PC-3 (cell line): Measurements from ENCODE around the gene NEUROG1.

Source experiments
- EZH2phosphoT487 ChIP-seq: fragments of 300-600 bp; sonication (generic); IDR thresholded peaks from 2 replicates; pipeline ENCODE4 v1.6.1; 2018; ENCODE audit warnings: mild to moderate bottlenecking, antibody characterized with exemption, low read length, borderline replicate concordance
- TF ChIP-seq, protein P1 (sequence below): fragments of 300-600 bp; sonication (generic); conservative IDR thresholded peaks from 2 replicates; pipeline ENCODE4 v1.5.1; 2017; ENCODE audit warnings: antibody characterized with exemption, low read depth, mild to moderate bottlenecking, low read length

GRCh38 chr5:135566422-135567400, 30.9 kb upstream of the NEUROG1 start:
- TF ChIP-seq, protein P1, sequence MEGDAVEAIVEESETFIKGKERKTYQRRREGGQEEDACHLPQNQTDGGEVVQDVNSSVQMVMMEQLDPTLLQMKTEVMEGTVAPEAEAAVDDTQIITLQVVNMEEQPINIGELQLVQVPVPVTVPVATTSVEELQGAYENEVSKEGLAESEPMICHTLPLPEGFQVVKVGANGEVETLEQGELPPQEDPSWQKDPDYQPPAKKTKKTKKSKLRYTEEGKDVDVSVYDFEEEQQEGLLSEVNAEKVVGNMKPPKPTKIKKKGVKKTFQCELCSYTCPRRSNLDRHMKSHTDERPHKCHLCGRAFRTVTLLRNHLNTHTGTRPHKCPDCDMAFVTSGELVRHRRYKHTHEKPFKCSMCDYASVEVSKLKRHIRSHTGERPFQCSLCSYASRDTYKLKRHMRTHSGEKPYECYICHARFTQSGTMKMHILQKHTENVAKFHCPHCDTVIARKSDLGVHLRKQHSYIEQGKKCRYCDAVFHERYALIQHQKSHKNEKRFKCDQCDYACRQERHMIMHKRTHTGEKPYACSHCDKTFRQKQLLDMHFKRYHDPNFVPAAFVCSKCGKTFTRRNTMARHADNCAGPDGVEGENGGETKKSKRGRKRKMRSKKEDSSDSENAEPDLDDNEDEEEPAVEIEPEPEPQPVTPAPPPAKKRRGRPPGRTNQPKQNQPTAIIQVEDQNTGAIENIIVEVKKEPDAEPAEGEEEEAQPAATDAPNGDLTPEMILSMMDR: no peak
- TF ChIP-seq EZH2phosphoT487: no peak
